GM23338 (cell line): ENCODE results near the gene E4F1. TPM values are rescaled to one million over a fixed set of nuclear protein-coding genes. Genes with fewer than 3 reads are reported as not detected.

Source experiments
- ATAC-seq: fragments of 200-7000 bp; cut with Tn5 transposase; 3 replicates; pipeline ENCODE4 v1.9.1; 2020
- DNase-seq: peaks from one replicate; pipeline ENCODE4 v3.0.0-alpha.2; 2015; ENCODE audit warnings: low spot score
- H2AFZ ChIP-seq: fragments of 200-600 bp; sonication (generic); 2 replicates; pipeline ENCODE4 v1.8.0; 2016; ENCODE audit warnings: antibody characterized with exemption, mild to moderate bottlenecking, moderate library complexity
- H3F3A ChIP-seq: fragments of 200-600 bp; sonication (generic); replicated peaks from 2 replicates; pipeline ENCODE4 v1.8.0; 2017; ENCODE audit warnings: antibody characterized with exemption, mixed run types, low read depth
- H3K27ac ChIP-seq: fragments of 200-600 bp; sonication (generic); 2 replicates; pipeline ENCODE4 v1.6.1; 2016; ENCODE audit warnings: low read depth
- H3K27me3 ChIP-seq: fragments of 200-600 bp; sonication (generic); 2 replicates; pipeline ENCODE4 v1.8.0; 2016; ENCODE audit warnings: mild to moderate bottlenecking, mixed run types, moderate library complexity; ENCODE audit not compliant: insufficient read depth
- H3K36me3 ChIP-seq: fragments of 200-600 bp; sonication (generic); 2 replicates; pipeline ENCODE4 v1.8.0; 2016; ENCODE audit warnings: mild to moderate bottlenecking; ENCODE audit not compliant: insufficient read depth
- H3K4me1 ChIP-seq: fragments of 200-600 bp; sonication (generic); 2 replicates; pipeline ENCODE4 v1.8.0; 2016; ENCODE audit warnings: mild to moderate bottlenecking, moderate library complexity; ENCODE audit not compliant: insufficient read depth
- H3K4me2 ChIP-seq: fragments of 200-600 bp; sonication (generic); 2 replicates; pipeline ENCODE4 v1.7.1; 2017; ENCODE audit warnings: mixed run types
- H3K4me3 ChIP-seq: fragments of 200-600 bp; sonication (generic); 2 replicates; pipeline ENCODE4 v1.6.1; 2016; ENCODE audit warnings: mixed run types
- H3K79me2 ChIP-seq: fragments of 200-600 bp; sonication (generic); replicated peaks from 2 replicates; pipeline ENCODE4 v1.8.0; 2017; ENCODE audit warnings: mild to moderate bottlenecking; ENCODE audit not compliant: insufficient read depth
- H3K9me2 ChIP-seq: fragments of 200-600 bp; sonication (generic); 2 replicates; pipeline ENCODE4 v1.8.0; 2017; ENCODE audit not compliant: insufficient read depth
- H4K20me1 ChIP-seq: fragments of 200-600 bp; sonication (generic); replicated peaks from 2 replicates; pipeline ENCODE4 v1.8.0; 2017; ENCODE audit warnings: mild to moderate bottlenecking; ENCODE audit not compliant: insufficient read depth
- H3K27ac Mint-ChIP-seq: 2 replicates; pipeline ENCODE4 v1.8.0; 2020; ENCODE audit warnings: inconsistent platforms, mild to moderate bottlenecking, moderate library complexity, mixed read lengths
- H3K27me3 Mint-ChIP-seq: 3 replicates; pipeline ENCODE4 v1.8.0; 2022; ENCODE audit warnings: low read depth, mild to moderate bottlenecking, moderate library complexity, mixed read lengths, inconsistent platforms; ENCODE audit not compliant: insufficient read depth, poor library complexity
- H3K36me3 Mint-ChIP-seq: 3 replicates; pipeline ENCODE4 v1.8.0; 2021; ENCODE audit warnings: low read depth, mild to moderate bottlenecking, inconsistent platforms, moderate library complexity, mixed read lengths
- H3K4me1 Mint-ChIP-seq: 3 replicates; pipeline ENCODE4 v1.8.0; 2020; ENCODE audit warnings: mild to moderate bottlenecking, inconsistent platforms, mixed read lengths
- H3K4me3 Mint-ChIP-seq: 3 replicates; pipeline ENCODE4 v1.8.0; 2021; ENCODE audit warnings: moderate library complexity, mild to moderate bottlenecking, inconsistent platforms, mixed read lengths
- H3K9me3 Mint-ChIP-seq: 3 replicates; pipeline ENCODE4 v1.8.0; 2020; ENCODE audit warnings: moderate library complexity, mild to moderate bottlenecking, inconsistent platforms, mixed read lengths
- EZH2 ChIP-seq: fragments of 200-600 bp; sonication (generic); IDR thresholded peaks from one replicate; pipeline ENCODE4 v1.8.0; 2017; ENCODE audit warnings: antibody characterized with exemption, mild to moderate bottlenecking, low read depth; ENCODE audit not compliant: unreplicated experiment
- REST ChIP-seq: IDR thresholded peaks from one replicate; pipeline ENCODE4 v1.6.1; 2018; ENCODE audit warnings: antibody characterized with exemption; ENCODE audit not compliant: unreplicated experiment
- ZNF462 ChIP-seq: fragments of 250-450 bp; sonication (Bioruptor Pico); IDR thresholded peaks from 2 replicates; pipeline ENCODE4 v1.5.0; 2020; ENCODE audit warnings: mild to moderate bottlenecking, moderate library complexity
- polyA plus RNA-seq: library from polyadenylated mRNA; unstranded; fragments of >200 nt; fragmentation: Nextera tagmentation; extraction: Ambion mirVana; gene quantifications from 2 replicates; pipeline ENCODE4 v1.2.1, GENCODE V29; 2016
- total RNA-seq: library from RNA; depleted of rRNA; stranded (reverse); fragments of >200 nt; shearing (Covaris generic); gene quantifications from 2 replicates; pipeline ENCODE4 v1.2.3, GENCODE V29; 2014

E4F1 gene
- total and polyA plus RNA-seq, 2 experiments from 2014 or later: 22.6 to 45.5 TPM

GRCh38 chr16:2212362-2213324, 10.7 kb upstream of the E4F1 start:
- peaks cover 27% of the 10 kb centered on the region for H3K36me3 Mint-ChIP-seq
- Histone ChIP-seq H3K4me3 (peak overlapping the region; percentile 54), H3K27ac (no peak overlapping the region), H2AFZ (no peak overlapping the region), H3K79me2 (peaks cover 19% of the 10 kb centered on the region), H3K36me3 (0 out of 2 replicates have a peak, but pooled peaks cover 5% of the 10 kb centered on the region), H3K4me2 (peak overlapping the region; percentile 84), H3K9me2 (no peaks in the 10 kb centered on the region), H3F3A (peaks cover 37% of the 10 kb centered on the region; the same call in 1 of the 2 replicates), H4K20me1 (peaks cover 18% of the 10 kb centered on the region), H3K4me1 (peaks cover 10% of the 10 kb centered on the region; the same call in 1 of the 2 replicates), H3K27me3 (no peaks in the 10 kb centered on the region)
- TF ChIP-seq ZNF462 (CRISPR knock-in tag): no peak
- no peak for TF ChIP-seq EZH2
- TF ChIP-seq REST: no peak
- peak overlapping the region; percentile 82 for H3K4me3 Mint-ChIP-seq
- no peaks in the 10 kb centered on the region; the same call in 2 of the 3 replicates for H3K9me3 Mint-ChIP-seq
- peaks cover 17% of the 10 kb centered on the region for H3K27me3 Mint-ChIP-seq
- ATAC-seq (no peak), DNase-seq (no peak)
- peak overlapping the region; percentile 70; the same call in 1 of the 2 replicates for H3K27ac Mint-ChIP-seq
- H3K4me1 Mint-ChIP-seq: peaks cover 19% of the 10 kb centered on the region
